H1 (cell line): ENCODE results near the gene GRM6. TPM values are rescaled to one million over a fixed set of nuclear protein-coding genes. Genes with fewer than 3 reads are reported as not detected.

ENCODE experiments used
- CTCF ChIA-PET: fragments of 300-600 bp; sonication (Branson Sonifier 250); formaldehyde crosslinking; loops from one replicate; lab custom pipeline; 2021; ENCODE audit not compliant: partially characterized antibody; lab: Charles Lee
- POLR2A ChIA-PET: fragments of 300-600 bp; sonication (Branson Sonifier 250); formaldehyde crosslinking; loops from one replicate; lab custom pipeline; 2021; ENCODE audit warnings: inconsistent platforms; ENCODE audit not compliant: partially characterized antibody; lab: Charles Lee
- DNase-seq, 2 experiments: peaks; one replicate each; pipeline versions ENCODE4 v3.0.0 to v3.0.0-alpha.2; 2010 to 2022; ENCODE audit warnings: low spot score in 2 of 2, low read depth in 1 of 2, mixed read lengths in 1 of 2
- FAIRE-seq: peaks from 2 replicates; lab custom pipeline; 2011; peaks lifted over from hg19 to GRCh38; lab: Jason Lieb, UNC
- H2AFZ ChIP-seq: 2 replicates; pipeline ENCODE4 v1.8.1; 2012; ENCODE audit warnings: low read length, inconsistent platforms
- H2AK5ac ChIP-seq: 2 replicates; pipeline ENCODE4 v1.6.1; 2013; ENCODE audit warnings: low read depth, low read length
- H2BK120ac ChIP-seq: replicated peaks from 2 replicates; pipeline ENCODE3; 2013; ENCODE audit warnings: low read depth, low read length, inconsistent platforms
- H2BK12ac ChIP-seq: 2 replicates; pipeline ENCODE4 v1.6.1; 2013; ENCODE audit warnings: low read depth, low read length
- H2BK15ac ChIP-seq: 2 replicates; pipeline ENCODE4 v1.6.1; 2013; ENCODE audit warnings: low read length
- H2BK20ac ChIP-seq: 2 replicates; pipeline ENCODE4 v1.6.1; 2013; ENCODE audit warnings: low read length
- H2BK5ac ChIP-seq: 2 replicates; pipeline ENCODE4 v1.6.1; 2013; ENCODE audit warnings: low read depth, low read length
- H3K14ac ChIP-seq: 2 replicates; pipeline ENCODE4 v1.6.1; 2013; ENCODE audit warnings: inconsistent platforms; ENCODE audit not compliant: insufficient read length
- H3K18ac ChIP-seq: 2 replicates; pipeline ENCODE4 v1.6.1; 2013; ENCODE audit warnings: low read length; ENCODE audit errors: extremely low read depth
- H3K23ac ChIP-seq: 2 replicates; pipeline ENCODE4 v1.6.1; 2013; ENCODE audit warnings: inconsistent platforms; ENCODE audit not compliant: insufficient read length
- H3K23me2 ChIP-seq: 2 replicates; pipeline ENCODE4 v1.6.1; 2013; ENCODE audit warnings: low read depth, low read length
- H3K27ac ChIP-seq: 2 replicates; pipeline ENCODE4 v1.6.1; 2011; ENCODE audit warnings: low read depth, low read length, inconsistent platforms
- H3K27me3 ChIP-seq, 4 experiments: replicated peaks in 1 of 4; 1 replicate in 1 of 4; 2 replicates in 3 of 4; pipeline versions ENCODE4 v1.6.1 to v1.8.1; 2011 to 2013; ENCODE audit warnings: low read length in 3 of 4, mild to moderate bottlenecking in 3 of 4, inconsistent platforms in 2 of 4, mixed read lengths in 2 of 4, moderate library complexity in 1 of 4; ENCODE audit not compliant: control insufficient read depth in 3 of 4, insufficient read depth in 3 of 4; ENCODE audit errors: extremely low read depth in 1 of 4
- H3K36me3 ChIP-seq, 4 experiments: 2 replicates each; pipeline versions ENCODE4 v1.6.1 to v1.8.1; 2011 to 2013; ENCODE audit warnings: mild to moderate bottlenecking in 4 of 4, low read length in 3 of 4, moderate library complexity in 2 of 4, control low read depth in 1 of 4, inconsistent platforms in 1 of 4; ENCODE audit not compliant: insufficient read depth in 4 of 4, control insufficient read depth in 2 of 4
- H3K4ac ChIP-seq: replicated peaks from 2 replicates; pipeline ENCODE3; 2013; ENCODE audit warnings: low read length, low read depth, mixed read lengths, inconsistent platforms; ENCODE audit not compliant: insufficient read length
- H3K4me1 ChIP-seq, 4 experiments: replicated peaks in 1 of 4; 1 replicate in 1 of 4; 2 replicates in 3 of 4; pipeline versions ENCODE4 v1.6.1 to v1.8.1; 2011 to 2013; ENCODE audit warnings: low read length in 3 of 4, inconsistent platforms in 2 of 4, mixed read lengths in 1 of 4; ENCODE audit not compliant: insufficient read depth in 4 of 4, control insufficient read depth in 3 of 4
- H3K4me2 ChIP-seq, 2 experiments: 2 replicates each; pipeline versions ENCODE4 v1.6.1 to v1.8.1; 2011 to 2013; ENCODE audit warnings: low read depth in 2 of 2, low read length in 2 of 2, control low read depth in 1 of 2, inconsistent platforms in 1 of 2, mild to moderate bottlenecking in 1 of 2; ENCODE audit not compliant: insufficient read depth in 1 of 2
- H3K4me3 ChIP-seq, 4 experiments: fragments of 200-600, 300-600 bp in 1 of 4; sonication (generic), shearing (Covaris generic), sonication (Bioruptor Twin) in 1 of 4; 2 replicates each; pipeline versions ENCODE4 v1.5.1 to v1.8.1; 2011 to 2016; ENCODE audit warnings: low read length in 4 of 4, low read depth in 3 of 4, control low read depth in 2 of 4, inconsistent platforms in 2 of 4, mild to moderate bottlenecking in 2 of 4, mixed read lengths in 1 of 4, moderate library complexity in 1 of 4; ENCODE audit not compliant: insufficient read depth in 2 of 4; ENCODE audit errors: extremely low read depth in 1 of 4
- H3K56ac ChIP-seq: replicated peaks from 2 replicates; pipeline ENCODE3; 2013; ENCODE audit warnings: low read depth, mild to moderate bottlenecking, mixed read lengths, low read length, inconsistent platforms; ENCODE audit not compliant: insufficient read length
- H3K79me1 ChIP-seq: 2 replicates; pipeline ENCODE4 v1.6.1; 2013; ENCODE audit warnings: low read depth, low read length, control low read depth
- H3K79me2 ChIP-seq, 2 experiments: 2 replicates each; pipeline versions ENCODE4 v1.6.1 to v1.8.1; 2012 to 2013; ENCODE audit warnings: low read length in 2 of 2, mild to moderate bottlenecking in 2 of 2, inconsistent platforms in 1 of 2; ENCODE audit not compliant: insufficient read depth in 2 of 2, control insufficient read depth in 1 of 2
- H3K9ac ChIP-seq, 4 experiments: replicated peaks in 1 of 4; 1 replicate in 1 of 4; 2 replicates in 3 of 4; pipeline versions ENCODE4 v1.6.1 to v1.8.1; 2011 to 2013; ENCODE audit warnings: low read depth in 3 of 4, low read length in 3 of 4, control low read depth in 2 of 4, mild to moderate bottlenecking in 2 of 4, moderate library complexity in 2 of 4, inconsistent platforms in 1 of 4; ENCODE audit errors: extremely low read depth in 1 of 4
- H3K9me3 ChIP-seq, 2 experiments: 2 replicates each; pipeline versions ENCODE4 v1.6.1 to v1.8.1; 2012 to 2013; ENCODE audit warnings: mild to moderate bottlenecking in 2 of 2, moderate library complexity in 2 of 2, control low read depth in 1 of 2, inconsistent platforms in 1 of 2, low read depth in 1 of 2, low read length in 1 of 2, mixed read lengths in 1 of 2; ENCODE audit not compliant: insufficient read depth in 2 of 2
- H4K20me1 ChIP-seq, 2 experiments: replicated peaks in 1 of 2; 2 replicates each; pipeline versions ENCODE3 to v1.8.1; 2011 to 2013; ENCODE audit warnings: inconsistent platforms in 2 of 2, low read length in 2 of 2, mild to moderate bottlenecking in 1 of 2; ENCODE audit not compliant: insufficient read depth in 2 of 2, control insufficient read depth in 1 of 2
- H4K5ac ChIP-seq: 2 replicates; pipeline ENCODE4 v1.6.1; 2013; ENCODE audit warnings: low read length, low read depth, mixed read lengths, inconsistent platforms; ENCODE audit not compliant: insufficient read length
- H4K8ac ChIP-seq: 2 replicates; pipeline ENCODE4 v1.8.0; 2013; ENCODE audit warnings: mild to moderate bottlenecking, moderate library complexity, low read length, inconsistent platforms; ENCODE audit not compliant: insufficient read depth; ENCODE audit errors: extremely low read depth
- H4K91ac ChIP-seq: replicated peaks from 2 replicates; pipeline ENCODE3; 2013; ENCODE audit warnings: low read length, mixed read lengths, inconsistent platforms; ENCODE audit not compliant: insufficient read length
- BCL11A ChIP-seq, 2 experiments: IDR thresholded peaks; one replicate each; pipeline ENCODE4 v1.6.1; 2011; ENCODE audit warnings: low read depth in 2 of 2, low read length in 2 of 2, mild to moderate bottlenecking in 2 of 2
- KDM4A ChIP-seq: IDR thresholded peaks from one replicate; pipeline ENCODE4 v1.7.1; 2012; ENCODE audit warnings: low read depth, mild to moderate bottlenecking, moderate library complexity, low read length, inconsistent platforms; ENCODE audit not compliant: severe bottlenecking
- KDM5A ChIP-seq: fragments of 200-600 bp; IDR thresholded peaks from 2 replicates; pipeline ENCODE4 v1.7.1; 2012; ENCODE audit warnings: mild to moderate bottlenecking, low read length, inconsistent platforms, mixed read lengths
- NANOG ChIP-seq: IDR thresholded peaks from 2 replicates; pipeline ENCODE4 v1.6.1; 2011; ENCODE audit warnings: low read length, low read depth, mild to moderate bottlenecking, inconsistent platforms; ENCODE audit not compliant: insufficient read depth, poor library complexity, severe bottlenecking
- POLR2AphosphoS5 ChIP-seq: IDR thresholded peaks from 2 replicates; pipeline ENCODE4 v1.6.1; 2011; ENCODE audit warnings: low read depth, low read length
- RBBP5 ChIP-seq: IDR thresholded peaks from 2 replicates; pipeline ENCODE4 v1.7.1; 2012; ENCODE audit warnings: low read depth, mild to moderate bottlenecking, inconsistent platforms, low read length, moderate library complexity, borderline replicate concordance
- SP2 ChIP-seq: IDR thresholded peaks from 2 replicates; pipeline ENCODE4 v1.6.1; 2012; ENCODE audit warnings: mild to moderate bottlenecking, low read length, inconsistent platforms
- WGBS, 2 experiments: shearing (Covaris generic) in 1 of 2; methylation state at CpG; one replicate each; pipeline versions ENCODE4 v1.1.6 to v1.1.7; 2013 to 2015; ENCODE audit warnings: low lambda C conversion rate in 2 of 2, mixed read lengths in 2 of 2, inconsistent platforms in 1 of 2, low coverage in 1 of 2, missing lambda C conversion rate in 1 of 2; ENCODE audit not compliant: insufficient replicate concordance in 2 of 2, insufficient coverage in 1 of 2, insufficient read length in 1 of 2; ENCODE audit errors: extremely low coverage in 1 of 2, missing lambda C conversion rate in 1 of 2; 5-methylcytosine and 5-hydroxymethylcytosine counted together
- polyA plus RNA-seq, 7 experiments: library from polyadenylated mRNA; depleted of rRNA in 3 of 7; stranded (reverse) in 5 of 7; unstranded in 2 of 7; fragments of >200 nt in 5 of 7; fragments of 200-250 nt in 2 of 7; gene quantifications; 1 replicate in 5 of 7; 2 replicates in 1 of 7; 4 replicates in 1 of 7; pipeline versions ENCODE4 v1.2.1 to v1.2.3, GENCODE V29; 2011 to 2013; ENCODE audit warnings: missing spikeins in 2 of 7, mixed read lengths in 2 of 7
- total RNA-seq: library from RNA; stranded (reverse); fragmentation: NEBNext Ultra II Directional; extraction: Animal tissue kit (Norgen Biotek cat#: 25700); gene quantifications from 2 replicates; pipeline ENCODE4 v1.2.1, GENCODE V29; 2021

The GRM6 gene
- total and polyA plus RNA-seq, 2 of the 8 experiments (the other 6 are each of a cell fraction or from before 2014, with no cell fraction given) = not detected

GRCh38 chr5:178993236-178993765 lies 1.8 kb downstream of the GRM6 start:
- H3K23ac ChIP-seq = no peak overlapping the region
- H2BK15ac ChIP-seq = no peak overlapping the region
- H3K18ac ChIP-seq = no peak overlapping the region
- no peak overlapping the region for H3K14ac ChIP-seq
- H3K9me3 ChIP-seq = peaks cover 24 to 45% of the 10 kb centered on the region in 2 experiments; a peak in 3 of 4 replicates
- peaks cover 0 to 13% (median 1%) of the 10 kb centered on the region in 4 experiments; a peak in 5 of 7 replicates for H3K4me1 ChIP-seq
- H3K56ac ChIP-seq = no peak overlapping the region
- no peaks in the 10 kb centered on the region for H3K79me1 ChIP-seq
- no peak overlapping the region for H2BK5ac ChIP-seq
- no peak overlapping the region for H2AK5ac ChIP-seq
- POLR2A ChIA-PET = interaction anchor here (0.5 to 1.6 kb wide), 2 partner anchors 45 to 425 kb away, joined by 3 to 4 read pairs; no protein-coding TSS in a partner anchor
- peaks cover 9% of the 10 kb centered on the region; the same call in 1 of the 2 replicates for H3K23me2 ChIP-seq
- no peak overlapping the region for H3K9ac ChIP-seq
- 93% methylated on average over 18 of the region's 20 CpGs; no CpG with 5 or more reads in 1 of the 2 experiments for WGBS, 2 experiments
- CTCF ChIA-PET = interaction anchor here (0.7 to 1.6 kb wide), 2 partner anchors 15 to 1660 kb away, joined by 3 to 4 read pairs; no protein-coding TSS in a partner anchor
- H3K36me3 ChIP-seq = no peaks in the 10 kb centered on the region; a peak in 1 of 8 replicates
- H4K91ac ChIP-seq = no peak overlapping the region
- H4K5ac ChIP-seq = no peak overlapping the region
- peaks cover 1 to 4% of the 10 kb centered on the region in 2 experiments for H4K20me1 ChIP-seq
- no peak overlapping the region for H3K4me3 ChIP-seq
- H3K27me3 ChIP-seq = peaks cover 26 to 47% (median 44%) of the 10 kb centered on the region in 4 experiments
- H2BK20ac ChIP-seq = no peak overlapping the region
- DNase-seq = no peak
- H2BK120ac ChIP-seq = no peak overlapping the region
- H3K79me2 ChIP-seq = no peaks in the 10 kb centered on the region
- H2BK12ac ChIP-seq = no peak overlapping the region
- no peak for FAIRE-seq
- no peak overlapping the region for H2AFZ ChIP-seq
- no peak overlapping the region for H4K8ac ChIP-seq
- H3K27ac ChIP-seq = no peak overlapping the region
- H3K4me2 ChIP-seq = no peak overlapping the region; a peak in 1 of 4 replicates
- no peak overlapping the region for H3K4ac ChIP-seq
- no peak for TF ChIP-seq KDM5A
- no peak for TF ChIP-seq NANOG
- no peak for TF ChIP-seq RBBP5
- no peak for TF ChIP-seq SP2
- TF ChIP-seq KDM4A = no peak
- TF ChIP-seq BCL11A (IDR thresholded peaks at IDR 0.05; ENCODE audit: low read depth in 2 of 2, low read length in 2 of 2) = no peak
- TF ChIP-seq POLR2AphosphoS5 = no peak
